Urinary bladder (tissue), 4 donors: Measurements from ENCODE around the gene RPL22. TPM values are rescaled to one million over a fixed set of nuclear protein-coding genes. Genes with fewer than 3 reads are reported as not detected.

Experiments
- DNase-seq: peaks from one replicate; pipeline ENCODE4 v3.0.0-alpha.2; 2015; ENCODE audit errors: extremely low spot score
- H3K27ac ChIP-seq: one replicate; pipeline ENCODE4 v1.5.1; 2013; ENCODE audit warnings: low read depth, mild to moderate bottlenecking, moderate library complexity
- H3K36me3 ChIP-seq: one replicate; pipeline ENCODE4 v1.6.1; 2013; ENCODE audit warnings: mild to moderate bottlenecking, moderate library complexity; ENCODE audit not compliant: insufficient read depth
- H3K4me1 ChIP-seq: one replicate; pipeline ENCODE4 v1.6.1; 2013; ENCODE audit warnings: mild to moderate bottlenecking, moderate library complexity; ENCODE audit not compliant: insufficient read depth
- H3K4me3 ChIP-seq: one replicate; pipeline ENCODE4 v1.5.1; 2013; ENCODE audit warnings: low read depth, low read length
- WGBS: extraction: QIAGEN DNeasy Blood & Tissue Kit; methylation state at CpG from one replicate; pipeline ENCODE4 v1.1.7; 2013; 5-methylcytosine and 5-hydroxymethylcytosine counted together
- polyA plus RNA-seq: library from polyadenylated mRNA; stranded (reverse); fragments of 200-250 nt; gene quantifications from one replicate; pipeline ENCODE4 v1.2.3, GENCODE V29; 2013
- total RNA-seq: library from RNA; depleted of rRNA; stranded (reverse); fragments of >200 nt; gene quantifications from one replicate; pipeline ENCODE4 v1.2.3, GENCODE V29; 2014
- donor health status: healthy with polysubstance abuse.
- donor health status: healthy.

The RPL22 gene
- total and polyA plus RNA-seq, 2 donors = 229 to 509 TPM

DNA sequence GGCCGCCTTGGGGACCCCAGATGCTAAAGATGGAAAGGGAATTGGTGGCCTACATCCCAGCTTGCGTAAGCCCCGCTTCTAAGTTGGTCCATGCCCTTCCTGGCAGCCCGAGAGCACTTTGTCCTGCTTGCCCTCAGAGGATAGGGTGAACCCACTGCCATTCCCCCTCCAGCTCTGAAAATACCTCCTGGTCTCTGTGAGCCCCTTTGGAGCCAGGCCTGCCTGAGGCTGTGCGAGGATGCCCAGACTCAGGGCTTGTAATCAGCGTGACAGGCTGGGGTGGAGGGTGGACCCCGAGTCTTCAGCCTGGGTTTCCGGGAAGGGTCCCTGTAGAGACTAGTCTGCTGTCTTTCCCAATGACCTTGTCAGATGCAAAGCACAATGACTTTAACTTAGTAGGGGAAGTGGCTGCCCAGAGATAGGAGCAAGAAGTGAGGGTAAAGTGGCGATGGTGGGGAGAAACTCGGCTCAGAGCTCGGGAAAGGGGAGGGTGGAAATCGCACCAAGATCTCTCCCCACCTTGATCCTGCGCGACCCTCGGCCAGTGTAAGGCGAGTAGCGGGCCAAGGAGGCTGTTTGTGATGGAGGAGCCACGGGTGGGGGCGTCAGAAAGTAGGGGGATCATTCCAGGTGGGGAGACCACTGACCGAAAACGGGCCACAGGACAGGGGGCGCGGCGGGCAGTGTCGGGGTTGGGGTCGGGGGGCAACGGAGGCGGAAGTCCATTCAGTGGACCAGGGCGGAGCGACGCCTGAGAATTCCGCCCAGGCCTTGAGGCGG lies 41.9 kb upstream of the RPL22 start:
- Histone ChIP-seq H3K4me1 (peaks cover 3% of the 10 kb centered on the region), H3K36me3 (no peaks in the 10 kb centered on the region), H3K4me3 (no peak overlapping the region)

DNA sequence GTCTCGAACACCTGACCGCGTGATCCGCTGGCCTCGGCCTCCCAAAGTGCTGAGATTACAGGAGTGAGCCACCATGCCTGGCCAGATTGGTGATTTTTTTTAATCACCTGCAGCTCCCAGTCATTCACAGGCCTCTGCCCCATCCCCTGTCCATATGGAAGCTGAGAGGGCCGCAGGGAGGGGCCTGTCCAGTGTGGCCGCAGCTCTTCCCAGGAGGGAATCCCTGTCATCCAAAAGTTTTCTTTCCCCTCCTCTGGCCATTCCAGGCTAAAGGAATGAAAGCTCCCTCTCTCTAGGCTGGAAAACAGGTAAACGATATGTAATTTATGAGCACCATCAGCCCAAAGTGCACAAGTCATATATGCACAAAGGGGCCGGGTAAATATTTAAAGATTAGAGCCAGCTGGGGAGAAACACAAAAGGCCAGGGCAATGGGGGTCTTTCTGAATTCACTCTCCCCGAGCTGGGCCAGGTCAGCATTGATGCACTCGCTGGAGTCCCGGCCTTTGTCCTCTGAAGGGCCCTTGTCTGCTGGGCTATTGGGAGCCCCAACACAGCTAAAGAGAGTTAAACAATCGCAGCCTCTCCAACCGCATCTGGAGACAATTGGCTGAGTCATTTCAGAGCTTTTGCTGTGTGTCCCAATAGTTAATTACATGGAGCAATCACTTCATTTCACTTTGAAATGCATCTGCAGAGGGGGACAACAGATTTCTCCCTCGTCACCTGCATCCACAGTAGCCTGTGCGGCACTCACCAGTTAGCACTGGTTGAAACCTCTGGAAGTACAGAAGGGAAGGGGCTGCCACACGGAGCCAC lies 40.8 kb upstream of the RPL22 start:
- WGBS = 59% methylated on average over 17 of the region's 17 CpGs
- H3K36me3 ChIP-seq = no peaks in the 10 kb centered on the region
- no peak overlapping the region for H3K27ac ChIP-seq
- DNase-seq = no peak
- H3K4me1 ChIP-seq = peaks cover 3% of the 10 kb centered on the region
- H3K4me3 ChIP-seq = no peak overlapping the region

More for the DNA sequence above, 41.9 kb upstream of the RPL22 start:
- no peak overlapping the region for H3K27ac ChIP-seq
- no peak for DNase-seq
- WGBS = 28% methylated on average over 33 of the region's 33 CpGs

DNA sequence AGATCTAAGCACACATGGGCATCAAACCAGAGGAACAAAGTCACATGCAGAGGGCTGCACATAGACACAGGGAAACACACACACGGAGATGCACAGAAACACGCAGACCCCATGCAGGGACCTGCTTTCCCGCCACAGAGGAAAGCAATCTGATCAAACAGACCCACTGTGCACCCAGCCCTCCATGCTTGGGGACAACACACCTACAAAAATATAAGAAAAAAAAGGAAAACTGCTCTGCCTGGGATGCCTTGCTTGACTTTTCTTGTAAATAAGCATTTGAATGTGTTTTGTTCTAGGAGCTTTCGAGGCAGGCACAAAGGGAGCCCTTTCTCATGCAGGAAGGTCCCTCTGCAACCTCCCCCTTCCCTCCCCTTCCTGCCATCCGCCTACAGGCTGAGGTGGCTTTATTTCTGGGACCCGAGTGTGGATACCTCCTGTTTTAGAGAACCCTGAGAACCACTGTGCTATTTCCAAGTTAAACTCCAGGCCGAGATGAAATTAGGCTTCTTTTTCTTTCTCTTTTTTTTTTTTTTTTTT lies 39.9 kb upstream of the RPL22 start:
- 43% methylated on average over 7 of the region's 7 CpGs for WGBS
- no peak overlapping the region for H3K4me3 ChIP-seq
- DNase-seq = no peak

DNA sequence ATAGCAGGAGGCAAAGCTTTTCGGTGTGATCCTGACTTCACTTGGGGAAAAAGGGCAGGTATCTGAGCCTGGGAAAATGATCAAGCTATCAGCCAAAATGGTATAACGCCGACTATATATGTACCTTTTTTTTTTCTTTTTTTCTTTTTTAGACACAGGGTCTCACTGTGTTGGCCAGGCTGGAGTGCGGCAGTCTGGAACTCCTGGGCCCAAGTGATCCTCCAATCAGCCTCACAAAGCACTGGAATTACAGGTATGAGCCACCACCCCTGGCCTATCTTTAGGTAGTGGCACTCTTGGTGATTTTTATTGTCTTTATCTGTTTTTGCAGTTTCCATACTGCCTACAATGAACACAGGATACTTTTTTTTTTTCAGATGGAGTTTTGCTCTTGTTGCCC lies 37.7 kb upstream of the RPL22 start:
- DNase-seq = no peak
- WGBS = 98% methylated on average over 4 of the region's 4 CpGs

More for the DNA sequence above, 39.9 kb upstream of the RPL22 start:
- H3K27ac ChIP-seq = no peak overlapping the region
- no peaks in the 10 kb centered on the region for H3K36me3 ChIP-seq
- peaks cover 5% of the 10 kb centered on the region for H3K4me1 ChIP-seq

DNA sequence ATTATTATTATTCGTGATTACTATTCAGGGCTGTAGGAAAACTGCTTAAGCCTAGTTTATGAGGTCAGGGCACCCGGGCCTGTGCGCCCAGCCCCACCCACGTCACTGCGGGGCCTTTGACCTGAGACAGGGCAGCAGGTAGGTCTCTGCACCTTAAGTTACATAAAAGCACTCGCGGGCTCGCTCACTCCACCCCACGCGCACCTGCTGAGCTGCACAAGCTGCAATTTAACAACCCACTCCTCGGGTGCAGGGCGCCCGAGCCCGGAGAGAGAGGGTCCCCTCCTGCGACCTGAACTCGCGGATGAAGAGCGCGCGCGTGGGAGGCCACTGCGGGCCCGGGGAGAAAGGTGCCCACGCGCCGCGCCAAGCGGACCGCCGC lies 35.9 kb upstream of the RPL22 start:
- H3K4me3 ChIP-seq = peak overlapping the region; percentile 98
- no peak overlapping the region for H3K27ac ChIP-seq
- H3K36me3 ChIP-seq = no peaks in the 10 kb centered on the region
- DNase-seq = no peak
- peaks cover 3% of the 10 kb centered on the region for H3K4me1 ChIP-seq
- 1% methylated on average over 30 of the region's 30 CpGs for WGBS

More for the DNA sequence above, 37.7 kb upstream of the RPL22 start:
- H3K36me3 ChIP-seq = no peaks in the 10 kb centered on the region
- no peak overlapping the region for H3K4me3 ChIP-seq
- H3K27ac ChIP-seq = no peak overlapping the region
- H3K4me1 ChIP-seq = peaks cover 4% of the 10 kb centered on the region

DNA sequence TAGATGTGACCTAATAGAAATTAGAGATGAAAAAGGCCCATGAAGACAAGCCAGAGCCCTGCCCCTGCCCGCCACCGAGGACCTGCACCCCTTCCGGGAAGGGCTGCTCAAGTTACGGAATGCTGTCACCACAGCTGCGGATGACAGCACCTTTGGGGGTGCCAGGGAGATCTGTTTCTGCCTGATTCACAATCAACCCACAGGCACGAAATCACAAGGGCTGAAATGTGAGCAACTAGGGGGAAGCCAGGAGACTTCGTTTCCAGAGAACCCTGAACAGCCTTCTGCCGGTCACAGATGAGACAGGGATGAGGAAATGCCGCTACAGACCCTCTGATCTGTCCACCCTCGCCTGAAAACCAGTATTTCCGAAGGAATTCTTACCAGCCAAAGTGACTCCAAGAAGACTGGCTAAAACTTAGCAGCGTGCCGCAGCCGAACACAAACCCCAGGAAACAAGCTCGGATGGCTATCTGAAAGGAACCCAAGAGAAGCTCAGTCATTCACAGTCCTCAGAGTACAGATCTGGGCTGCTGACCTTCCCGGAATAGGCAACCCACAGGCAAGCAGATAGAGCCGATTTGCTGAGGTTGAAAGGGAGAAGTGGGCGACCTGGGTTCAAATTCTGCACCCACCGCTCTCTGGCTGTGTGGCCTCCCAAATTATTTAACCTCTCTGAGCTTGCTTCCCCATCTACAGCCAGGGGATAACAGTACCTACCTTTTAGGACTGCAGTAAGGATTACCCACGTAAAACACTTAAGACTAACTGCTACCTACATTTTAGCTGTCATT lies 35.3 kb upstream of the RPL22 start:
- Histone ChIP-seq H3K4me3 (peak overlapping the region; percentile 98), H3K27ac (no peak overlapping the region), H3K4me1 (peaks cover 3% of the 10 kb centered on the region), H3K36me3 (no peaks in the 10 kb centered on the region)
- 49% methylated on average over 20 of the region's 20 CpGs for WGBS
- DNase-seq = no peak

DNA sequence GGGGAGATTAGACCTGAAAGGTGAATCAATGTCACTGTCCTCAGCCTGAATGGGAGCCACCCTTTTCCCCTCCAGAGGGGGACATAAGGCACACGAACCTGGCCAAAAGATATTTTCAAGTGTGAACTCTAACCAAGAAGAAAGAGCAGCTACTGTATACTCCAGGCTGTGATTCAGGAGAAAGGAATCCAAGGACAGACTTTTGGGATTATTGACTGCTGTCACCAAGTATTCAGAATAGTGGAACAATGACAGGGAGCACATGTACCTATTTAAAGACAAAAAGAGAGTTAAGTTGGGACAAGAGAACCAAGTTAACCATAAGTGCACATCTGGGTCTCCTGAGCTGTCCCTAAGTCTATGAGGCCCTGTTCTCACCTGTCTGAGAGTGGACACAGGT lies 34.0 kb upstream of the RPL22 start:
- DNase-seq = no peak
- H3K4me1 ChIP-seq = peaks cover 3% of the 10 kb centered on the region
- H3K27ac ChIP-seq = no peak overlapping the region
- no peak overlapping the region for H3K4me3 ChIP-seq
- 45% methylated on average over 1 of the region's 1 CpG for WGBS
- H3K36me3 ChIP-seq = no peaks in the 10 kb centered on the region

DNA sequence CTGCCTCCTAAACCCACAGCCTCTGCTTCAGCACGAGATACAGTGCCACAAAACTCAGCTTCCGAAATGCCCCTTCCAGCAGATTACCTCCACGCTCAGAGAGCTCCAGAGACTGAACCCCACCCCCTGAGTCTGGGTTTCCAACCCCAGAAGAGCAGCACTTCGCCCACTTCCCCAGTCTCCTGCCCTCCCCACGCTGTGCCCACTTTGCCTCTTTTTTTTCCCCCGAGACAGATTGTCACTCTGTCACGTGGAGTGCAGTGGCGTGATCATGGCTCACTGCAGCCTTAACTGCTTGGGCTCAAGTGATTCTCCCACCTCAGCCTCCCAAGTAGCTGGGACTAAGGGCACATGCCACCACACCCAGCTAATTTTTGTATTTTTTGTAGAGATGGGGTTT lies 26.3 kb upstream of the RPL22 start:
- Histone ChIP-seq H3K36me3 (peaks cover 6% of the 10 kb centered on the region), H3K4me1 (no peaks in the 10 kb centered on the region), H3K27ac (no peak overlapping the region), H3K4me3 (no peak overlapping the region)
- 91% methylated on average over 8 of the region's 8 CpGs for WGBS
- DNase-seq = no peak

DNA sequence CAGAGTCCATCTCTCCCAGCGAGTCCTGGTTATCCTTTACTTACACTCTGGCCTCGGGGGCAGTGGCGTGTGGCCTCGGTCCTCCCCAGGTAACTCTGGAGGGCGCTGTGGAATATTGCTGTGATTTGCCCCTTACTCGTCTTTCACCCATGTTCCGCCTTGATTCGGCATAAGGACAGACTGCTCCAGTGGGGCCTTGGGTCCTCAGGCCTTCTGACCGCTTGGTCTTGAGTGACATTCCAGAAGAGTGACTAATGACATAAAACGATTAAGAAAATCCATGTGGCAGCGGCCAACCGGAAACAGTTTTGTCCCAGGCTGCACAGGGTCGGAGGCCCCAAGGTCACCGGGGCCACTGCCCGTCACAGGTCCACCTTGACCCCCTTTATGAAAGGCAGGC lies 25.3 kb upstream of the RPL22 start:
- Histone ChIP-seq H3K27ac (no peak overlapping the region), H3K4me1 (no peaks in the 10 kb centered on the region), H3K4me3 (no peak overlapping the region), H3K36me3 (peaks cover 6% of the 10 kb centered on the region)
- 85% methylated on average over 15 of the region's 15 CpGs for WGBS
- no peak for DNase-seq

DNA sequence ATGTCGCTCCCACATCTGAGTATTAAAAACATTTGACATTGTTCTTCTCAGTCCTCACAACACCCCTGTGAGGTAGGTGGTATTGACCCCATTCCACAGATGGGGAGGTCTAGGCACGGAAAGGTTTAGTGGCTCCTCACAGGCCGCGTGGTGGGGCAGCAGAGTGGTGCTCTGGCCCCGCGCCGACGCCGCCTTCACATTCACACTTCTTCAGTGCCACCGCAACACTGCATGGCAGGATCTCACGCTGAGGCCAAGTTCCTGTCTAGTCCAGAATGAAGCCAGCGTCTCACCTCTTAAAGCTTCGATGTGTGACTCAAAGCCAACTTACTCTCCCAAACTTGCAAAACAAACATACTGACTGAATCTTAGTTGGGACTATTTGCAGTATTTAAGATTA lies 24.2 kb upstream of the RPL22 start:
- H3K36me3 ChIP-seq = peaks cover 6% of the 10 kb centered on the region

DNA sequence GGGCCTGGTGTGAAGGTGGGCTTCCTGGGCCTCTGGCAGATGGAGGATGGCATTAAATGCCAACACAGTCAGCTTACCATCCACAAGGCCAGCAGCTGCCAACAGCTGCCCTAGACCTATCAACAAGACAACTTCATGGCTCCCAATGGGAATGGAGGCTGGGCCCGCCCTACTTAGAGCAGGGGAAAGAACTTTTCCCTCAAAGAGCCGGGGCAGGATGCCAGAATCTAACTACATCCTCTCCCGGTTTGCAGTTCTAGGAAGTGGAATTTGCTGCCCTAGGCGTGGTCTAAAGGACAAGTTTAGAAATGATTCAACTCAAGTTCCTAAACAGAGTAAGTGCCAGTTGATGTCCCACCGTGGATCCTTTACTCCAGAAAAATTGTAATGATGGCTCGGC lies 23.2 kb upstream of the RPL22 start:
- no peak for DNase-seq

More for the DNA sequence above, 24.2 kb upstream of the RPL22 start:
- Histone ChIP-seq H3K27ac (no peak overlapping the region), H3K4me1 (no peaks in the 10 kb centered on the region), H3K4me3 (no peak overlapping the region)
- 95% methylated on average over 13 of the region's 13 CpGs for WGBS
- DNase-seq = no peak

DNA sequence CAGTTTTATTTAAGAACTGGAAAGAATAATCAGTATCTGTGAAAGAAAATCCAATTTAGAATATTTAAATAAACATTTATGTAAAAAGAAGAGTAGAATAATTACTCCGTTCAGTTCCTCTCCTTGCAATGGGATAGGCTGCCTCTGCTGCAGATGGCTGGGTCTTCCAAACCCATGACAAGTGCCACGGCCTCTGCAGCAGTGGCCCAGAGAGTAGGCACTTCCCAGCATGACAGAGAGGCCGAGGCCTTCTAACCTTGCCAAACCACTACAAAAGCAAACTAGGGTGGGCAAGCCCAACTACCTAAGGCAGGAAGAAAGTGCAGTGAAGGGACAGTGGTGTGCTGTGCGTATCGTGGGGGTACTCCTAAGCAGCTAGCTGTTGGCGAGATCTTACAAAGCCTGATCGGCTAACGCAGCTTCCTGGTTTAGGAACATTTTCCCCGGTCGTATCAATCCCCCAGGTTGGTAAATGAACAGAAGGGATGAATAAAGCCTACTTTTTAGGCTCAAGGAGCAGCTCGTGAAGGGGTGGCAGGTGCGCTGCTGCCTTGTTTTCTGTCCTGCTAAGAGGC lies 21.9 kb upstream of the RPL22 start:
- WGBS = 93% methylated on average over 12 of the region's 12 CpGs
- Histone ChIP-seq H3K4me3 (no peak overlapping the region), H3K27ac (no peak overlapping the region), H3K4me1 (no peaks in the 10 kb centered on the region), H3K36me3 (peaks cover 6% of the 10 kb centered on the region)
- no peak for DNase-seq

More for the DNA sequence above, 23.2 kb upstream of the RPL22 start:
- Histone ChIP-seq H3K27ac (no peak overlapping the region), H3K4me1 (no peaks in the 10 kb centered on the region), H3K36me3 (peaks cover 6% of the 10 kb centered on the region), H3K4me3 (no peak overlapping the region)
- WGBS = 67% methylated on average over 6 of the region's 6 CpGs

DNA sequence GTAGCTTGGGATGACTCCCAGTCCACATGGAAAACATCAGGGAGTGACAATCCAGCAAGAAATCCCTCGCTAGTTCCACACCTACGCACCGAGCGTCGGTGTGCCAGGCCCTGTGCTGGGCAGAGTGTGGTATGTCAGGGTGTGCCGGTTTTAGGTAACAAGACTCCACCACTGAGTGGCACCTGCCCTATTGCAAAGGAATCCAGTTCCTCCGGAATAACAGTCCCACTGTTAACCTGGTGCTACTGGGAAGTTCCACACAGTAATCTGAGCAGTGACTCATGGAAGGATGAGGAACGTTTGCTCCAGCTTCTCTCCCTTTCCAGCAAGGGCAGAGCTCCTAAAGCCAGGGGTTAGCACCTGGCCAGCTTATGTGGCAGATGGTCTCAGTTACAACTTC lies 20.8 kb upstream of the RPL22 start:
- WGBS = 78% methylated on average over 8 of the region's 8 CpGs
- Histone ChIP-seq H3K36me3 (peaks cover 6% of the 10 kb centered on the region), H3K4me3 (no peak overlapping the region), H3K4me1 (no peaks in the 10 kb centered on the region), H3K27ac (peak overlapping the region; percentile 30)
- no peak for DNase-seq
